HL-60 (cell line): ENCODE measurements around the gene SELENOO.

ENCODE experiments used
- CTCF ChIP-seq: IDR thresholded peaks from one replicate; pipeline ENCODE4 v1.5.1; 2011; ENCODE audit warnings: low read length, control low read depth, inconsistent platforms; ENCODE audit not compliant: insufficient read depth
- GABPA ChIP-seq: IDR thresholded peaks from 2 replicates; pipeline ENCODE4 v1.6.1; 2012; ENCODE audit warnings: low read depth
- POLR2AphosphoS5 ChIP-seq: IDR thresholded peaks from 2 replicates; pipeline ENCODE4 v1.6.1; 2012; ENCODE audit warnings: low read depth
- REST ChIP-seq: IDR thresholded peaks from 2 replicates; pipeline ENCODE4 v1.6.1; 2012; ENCODE audit warnings: low read depth; ENCODE audit not compliant: insufficient replicate concordance

DNA sequence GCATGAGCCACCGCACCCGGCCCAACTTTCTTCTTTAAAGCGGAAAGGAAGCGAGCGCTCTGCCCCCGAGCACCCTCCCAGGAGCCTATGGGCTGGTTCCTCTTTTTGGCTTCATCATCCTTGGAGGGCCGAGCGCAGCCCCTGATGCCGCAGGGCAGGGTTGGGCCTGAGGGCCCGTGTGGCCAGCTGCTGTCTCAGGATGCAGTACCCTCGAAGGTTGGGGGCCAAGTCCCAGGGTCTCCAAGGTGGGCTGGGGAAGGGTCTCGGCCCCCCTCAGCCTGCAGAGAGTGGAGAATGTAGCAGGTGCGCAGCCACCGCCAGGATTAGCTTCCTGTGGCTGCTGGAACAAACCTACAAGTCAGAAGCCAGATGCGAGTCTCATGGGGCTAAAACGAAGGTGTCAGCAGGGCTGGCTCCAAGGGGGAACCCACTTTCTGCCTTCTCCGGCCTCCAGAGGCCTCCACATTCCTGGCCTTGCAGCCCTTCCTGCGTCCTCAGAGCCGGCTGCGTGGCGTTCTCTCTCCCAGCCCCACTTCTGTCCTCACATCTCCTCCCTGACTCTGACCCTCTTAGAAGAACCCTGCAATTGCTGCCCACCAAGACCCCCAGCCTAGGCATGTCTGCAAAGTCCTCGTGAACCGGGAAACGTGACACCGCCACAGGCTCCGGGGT, 27.4 kb upstream of the SELENOO start:
- no peak for TF ChIP-seq CTCF
- TF ChIP-seq POLR2AphosphoS5 = no peak
- no peak for TF ChIP-seq REST
- no peak for TF ChIP-seq GABPA
